Esophagus muscularis mucosa (tissue), 4 donors: ENCODE results near the gene NBPF26. TPM values are rescaled to one million over a fixed set of nuclear protein-coding genes. Genes with fewer than 3 reads are reported as not detected.
"Not testable (repeated sequence)": the region's sequence is repeated elsewhere in the genome, so short reads cannot be mapped to it uniquely, and the experiment has no call there.

Experiments
- DNase-seq: peaks from one replicate; pipeline ENCODE4 v3.0.0-alpha.2; 2017; ENCODE audit errors: extremely low spot score
- H3K27ac ChIP-seq, 4 donors: fragments of 200-600 bp; sonication (generic); replicated peaks in 1 of 4; 1 replicate in 3 of 4; 2 replicates in 1 of 4; pipeline ENCODE4 v1.5.1; 2016 to 2019; ENCODE audit warnings: mild to moderate bottlenecking in 1 of 4
- H3K27me3 ChIP-seq, 4 donors: fragments of 200-600 bp; sonication (generic); one replicate each; pipeline versions ENCODE4 v1.5.1 to v1.6.0; 2016 to 2019
- H3K36me3 ChIP-seq, 4 donors: fragments of 200-600 bp; sonication (generic); one replicate each; pipeline ENCODE4 v1.5.1; 2016 to 2019
- H3K4me1 ChIP-seq, 4 donors: fragments of 200-600 bp; sonication (generic); one replicate each; pipeline ENCODE4 v1.5.1; 2016 to 2019
- H3K4me3 ChIP-seq, 4 donors: fragments of 200-600 bp; sonication (generic); 1 replicate in 2 of 4; 2 replicates in 2 of 4; pipeline ENCODE4 v1.5.1; 2016 to 2019; ENCODE audit warnings: mild to moderate bottlenecking in 4 of 4, moderate library complexity in 1 of 4
- H3K9me3 ChIP-seq, 4 donors: fragments of 200-600 bp; sonication (generic); 1 replicate in 3 of 4; 2 replicates in 1 of 4; pipeline ENCODE4 v1.5.1; 2016 to 2019
- POLR2AphosphoS5 ChIP-seq, 2 donors: sonication (generic); formaldehyde crosslinking; IDR thresholded peaks; one replicate each; pipeline ENCODE4 v1.6.1; 2017; ENCODE audit warnings: antibody characterized with exemption in 2 of 2
- WGBS: methylation state at CpG from one replicate; pipeline ENCODE4 v1.1.5; 2018; 5-methylcytosine and 5-hydroxymethylcytosine counted together
- intact Hi-C: fragments of 100-400 bp; cut with DNase I; formaldehyde crosslinking; loops from one replicate; pipeline ENCODE4 v1.15.1; 2023
- small RNA-seq, 3 donors: library from RNA; depleted of rRNA; stranded (forward); fragments of <200 nt; gene quantifications; one replicate each; pipeline ENCODE3, GENCODE V24; 2016
- total RNA-seq, 4 donors: library from RNA; depleted of rRNA; stranded (reverse); fragments of >200 nt; gene quantifications; one replicate each; pipeline versions ENCODE4 v1.1.0 to v1.2.1, GENCODE V29; 2016

Gene NBPF26
- total RNA-seq, 4 donors from 2014 or later, result 11.8 to 30.7 (median 13.9) TPM

- peak in 1 of 2 donors; percentile 39 for TF ChIP-seq POLR2AphosphoS5 (IDR thresholded peaks at IDR 0.05)
- H3K27ac ChIP-seq, result peak overlapping the region in 2 of 4 donors; percentile 80 to 85
- intact Hi-C loops, H3K27me3 ChIP-seq, H3K36me3 ChIP-seq, H3K4me1 ChIP-seq, H3K9me3 ChIP-seq: not testable (repeated sequence)
- H3K4me3 ChIP-seq, result peak overlapping the region in 2 of 4 donors; percentile 46 to 57
- under 1% methylated on average over 38 of the region's 50 CpGs for WGBS
- DNase-seq, result peak; percentile 92
Measured at GRCh38 chr1:120850537-120851421, 127.0 kb downstream of the NBPF26 start.

- 74% methylated on average over 2 of the region's 2 CpGs for WGBS
- H3K9me3 ChIP-seq, DNase-seq, intact Hi-C loops, H3K4me1 ChIP-seq, H3K27me3 ChIP-seq, H3K36me3 ChIP-seq, H3K4me3 ChIP-seq, H3K27ac ChIP-seq: not testable (repeated sequence)
Measured at GRCh38 chr1:120858144-120858543, 134.4 kb downstream of the NBPF26 start.

GRCh38 chr1:120859615-120860234 is 136.0 kb downstream of the NBPF26 start:
- H3K27ac ChIP-seq, H3K4me1 ChIP-seq, DNase-seq, H3K36me3 ChIP-seq, intact Hi-C loops, H3K27me3 ChIP-seq, H3K4me3 ChIP-seq, H3K9me3 ChIP-seq: not testable (repeated sequence)
- 79% methylated on average over 3 of the region's 8 CpGs for WGBS

GRCh38 chr1:120878206-120878605 is 154.5 kb downstream of the NBPF26 start:
- intact Hi-C loops, DNase-seq, H3K4me1 ChIP-seq, H3K27me3 ChIP-seq, H3K36me3 ChIP-seq, H3K9me3 ChIP-seq, H3K4me3 ChIP-seq, H3K27ac ChIP-seq: not testable (repeated sequence)

GRCh38 chr1:120880056-120880455 is 156.3 kb downstream of the NBPF26 start:
- 60% methylated on average over 1 of the region's 1 CpG for WGBS
- intact Hi-C loops, result not testable (repeated sequence)

GRCh38 chr1:120881934-120882333 is 158.2 kb downstream of the NBPF26 start:
- intact Hi-C loops, result not testable (repeated sequence)

More at GRCh38 chr1:120880056-120880455, 156.3 kb downstream of the NBPF26 start:
- H3K27ac ChIP-seq, DNase-seq, H3K27me3 ChIP-seq, H3K4me1 ChIP-seq, H3K36me3 ChIP-seq, H3K9me3 ChIP-seq, H3K4me3 ChIP-seq: not testable (repeated sequence)

More at GRCh38 chr1:120881934-120882333, 158.2 kb downstream of the NBPF26 start:
- not testable (repeated sequence) for DNase-seq, H3K27me3 ChIP-seq, H3K4me3 ChIP-seq, H3K36me3 ChIP-seq, H3K4me1 ChIP-seq, H3K27ac ChIP-seq, H3K9me3 ChIP-seq

Small RNA genes within 50 kb of the gene (small RNA-seq; reads per million reads assigned to genes)
- 0 to 0.34 (median 0.08) reads per million in 3 donors for gene RNVU1-19

Other genes with a start within 250 kb of the NBPF26 start
- not detected for gene PPIAL4A, start 165.8 kb downstream of the NBPF26 start, total RNA-seq